Astrocyte (in vitro differentiated cells and primary cell): ENCODE data around the gene PHF21B. TPM values are rescaled to one million over a fixed set of nuclear protein-coding genes. Genes with fewer than 3 reads are reported as not detected.

Experiments used
- DNase-seq: peaks from one replicate; pipeline ENCODE4 v3.0.0-alpha.2; 2010; ENCODE audit warnings: low read depth
- FAIRE-seq: peaks from 2 replicates; lab custom pipeline; 2011; peaks lifted over from hg19 to GRCh38; lab: Jason Lieb, UNC
- H2AFZ ChIP-seq: 2 replicates; pipeline ENCODE4 v1.6.0; 2012; ENCODE audit warnings: low read depth, low read length, inconsistent platforms
- H3K27ac ChIP-seq: 2 replicates; pipeline ENCODE4 v1.5.1; 2011; ENCODE audit warnings: low read depth, low read length, inconsistent platforms
- H3K27me3 ChIP-seq: 2 replicates; pipeline ENCODE4 v1.6.0; 2011; ENCODE audit warnings: low read length, inconsistent platforms; ENCODE audit not compliant: insufficient read depth
- H3K36me3 ChIP-seq: 2 replicates; pipeline ENCODE4 v1.5.1; 2011; ENCODE audit warnings: low read length, inconsistent platforms; ENCODE audit not compliant: insufficient read depth
- H3K4me1 ChIP-seq: 2 replicates; pipeline ENCODE4 v1.5.1; 2011; ENCODE audit warnings: low read length, inconsistent platforms; ENCODE audit not compliant: insufficient read depth
- H3K4me2 ChIP-seq: 2 replicates; pipeline ENCODE4 v1.6.0; 2012; ENCODE audit warnings: low read length, inconsistent platforms
- H3K4me3 ChIP-seq: 2 replicates; pipeline ENCODE4 v1.5.1; 2011; ENCODE audit warnings: low read depth, mild to moderate bottlenecking, low read length, inconsistent platforms; ENCODE audit not compliant: insufficient read depth
- H3K79me2 ChIP-seq: 2 replicates; pipeline ENCODE4 v1.6.0; 2012; ENCODE audit warnings: mild to moderate bottlenecking, low read length, inconsistent platforms; ENCODE audit not compliant: insufficient read depth
- H3K9ac ChIP-seq: 2 replicates; pipeline ENCODE4 v1.6.0; 2012; ENCODE audit warnings: mild to moderate bottlenecking, low read length, inconsistent platforms
- H3K9me3 ChIP-seq: 2 replicates; pipeline ENCODE4 v1.5.1; 2012; ENCODE audit warnings: low read depth, mild to moderate bottlenecking, low read length, inconsistent platforms; ENCODE audit not compliant: insufficient read depth
- H4K20me1 ChIP-seq: 2 replicates; pipeline ENCODE4 v1.6.0; 2012; ENCODE audit warnings: low read length, inconsistent platforms; ENCODE audit not compliant: insufficient read depth
- H3K27ac Mint-ChIP-seq: one replicate; pipeline ENCODE4 v1.8.0; 2021; ENCODE audit warnings: mild to moderate bottlenecking, mixed read lengths; ENCODE audit not compliant: unreplicated experiment
- H3K27me3 Mint-ChIP-seq: one replicate; pipeline ENCODE4 v1.8.0; 2021; ENCODE audit warnings: low read depth, mixed read lengths; ENCODE audit not compliant: unreplicated experiment
- H3K36me3 Mint-ChIP-seq: one replicate; pipeline ENCODE4 v1.8.0; 2021; ENCODE audit warnings: low read depth, mixed read lengths; ENCODE audit not compliant: unreplicated experiment
- H3K4me1 Mint-ChIP-seq: one replicate; pipeline ENCODE4 v1.8.0; 2021; ENCODE audit warnings: low read depth, mixed read lengths; ENCODE audit not compliant: unreplicated experiment
- H3K4me3 Mint-ChIP-seq: one replicate; pipeline ENCODE4 v1.8.0; 2021; ENCODE audit warnings: mild to moderate bottlenecking, moderate library complexity, mixed read lengths; ENCODE audit not compliant: unreplicated experiment
- H3K9me3 Mint-ChIP-seq: one replicate; pipeline ENCODE4 v1.8.0; 2021; ENCODE audit warnings: mild to moderate bottlenecking, mixed read lengths; ENCODE audit not compliant: unreplicated experiment
- EZH2 ChIP-seq: IDR thresholded peaks from 2 replicates; pipeline ENCODE4 v1.6.1; 2012; ENCODE audit warnings: mild to moderate bottlenecking, low read length, inconsistent platforms; ENCODE audit not compliant: insufficient read depth
- total RNA-seq: library from RNA; stranded (reverse); gene quantifications from 2 replicates; pipeline ENCODE4 v1.2.1, GENCODE V29; 2021
- TF ChIP-seq, protein P1 (sequence below): IDR thresholded peaks from 2 replicates; pipeline ENCODE4 v1.5.1; 2011; ENCODE audit warnings: low read depth, mild to moderate bottlenecking, inconsistent platforms, low read length, moderate library complexity; ENCODE audit not compliant: insufficient read depth

The PHF21B gene
- total RNA-seq, 1 donor from 2014 or later, result 6.3 TPM

DNA sequence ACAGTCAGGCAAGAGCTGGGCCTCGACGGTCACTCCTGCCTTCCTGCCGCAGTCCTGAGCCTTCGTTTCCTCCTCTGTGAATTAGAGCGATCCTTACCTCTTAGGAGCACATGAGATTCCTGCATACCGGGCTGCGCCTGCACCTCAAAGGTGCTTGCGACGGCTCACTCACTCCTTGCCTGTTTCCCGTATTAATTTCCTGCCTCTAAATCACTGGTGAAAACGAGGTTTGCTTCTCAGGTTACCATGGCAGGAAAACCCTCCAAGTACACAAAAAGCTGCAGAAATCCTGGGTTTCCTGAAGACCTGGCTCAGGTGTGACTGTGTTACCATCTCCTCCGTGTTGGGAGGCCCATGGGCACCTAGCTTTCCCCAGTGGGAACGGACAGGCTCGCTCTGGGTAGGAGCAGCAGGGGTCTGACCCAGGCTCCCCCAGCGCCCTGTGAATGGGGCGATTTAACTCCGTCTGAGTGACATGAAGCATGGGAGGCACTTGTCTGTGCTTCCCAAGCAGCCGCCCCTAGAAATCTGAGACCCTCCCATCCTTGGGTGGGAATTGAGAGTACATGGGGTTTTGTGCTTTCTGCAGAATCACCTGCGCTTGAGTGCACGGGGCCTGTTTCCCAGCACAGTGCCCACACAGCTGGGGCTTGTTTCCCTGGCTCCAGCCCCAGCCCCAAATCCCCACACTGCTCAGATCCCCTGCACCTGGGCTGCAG, 64.8 kb downstream of the PHF21B start:
- no peaks in the 10 kb centered on the region for H3K79me2 ChIP-seq
- H3K4me1 ChIP-seq, result no peaks in the 10 kb centered on the region
- H3K4me1 Mint-ChIP-seq, result no peaks in the 10 kb centered on the region
- H3K4me3 Mint-ChIP-seq, result no peak overlapping the region
- H3K9me3 ChIP-seq, result no peaks in the 10 kb centered on the region
- peaks cover 3% of the 10 kb centered on the region for H3K27me3 Mint-ChIP-seq
- H3K27ac Mint-ChIP-seq, result no peak overlapping the region
- H3K27me3 ChIP-seq, result no peaks in the 10 kb centered on the region
- H3K27ac ChIP-seq, result no peak overlapping the region
- no peak for FAIRE-seq
- no peak overlapping the region for H3K4me3 ChIP-seq
- H3K36me3 Mint-ChIP-seq, result peaks cover 9% of the 10 kb centered on the region
- DNase-seq, result no peak
- H2AFZ ChIP-seq, result no peak overlapping the region
- no peak overlapping the region for H3K4me2 ChIP-seq
- H4K20me1 ChIP-seq, result peaks cover 3% of the 10 kb centered on the region
- no peaks in the 10 kb centered on the region for H3K9me3 Mint-ChIP-seq
- no peaks in the 10 kb centered on the region for H3K36me3 ChIP-seq
- H3K9ac ChIP-seq, result no peak overlapping the region
- TF ChIP-seq, protein P1, sequence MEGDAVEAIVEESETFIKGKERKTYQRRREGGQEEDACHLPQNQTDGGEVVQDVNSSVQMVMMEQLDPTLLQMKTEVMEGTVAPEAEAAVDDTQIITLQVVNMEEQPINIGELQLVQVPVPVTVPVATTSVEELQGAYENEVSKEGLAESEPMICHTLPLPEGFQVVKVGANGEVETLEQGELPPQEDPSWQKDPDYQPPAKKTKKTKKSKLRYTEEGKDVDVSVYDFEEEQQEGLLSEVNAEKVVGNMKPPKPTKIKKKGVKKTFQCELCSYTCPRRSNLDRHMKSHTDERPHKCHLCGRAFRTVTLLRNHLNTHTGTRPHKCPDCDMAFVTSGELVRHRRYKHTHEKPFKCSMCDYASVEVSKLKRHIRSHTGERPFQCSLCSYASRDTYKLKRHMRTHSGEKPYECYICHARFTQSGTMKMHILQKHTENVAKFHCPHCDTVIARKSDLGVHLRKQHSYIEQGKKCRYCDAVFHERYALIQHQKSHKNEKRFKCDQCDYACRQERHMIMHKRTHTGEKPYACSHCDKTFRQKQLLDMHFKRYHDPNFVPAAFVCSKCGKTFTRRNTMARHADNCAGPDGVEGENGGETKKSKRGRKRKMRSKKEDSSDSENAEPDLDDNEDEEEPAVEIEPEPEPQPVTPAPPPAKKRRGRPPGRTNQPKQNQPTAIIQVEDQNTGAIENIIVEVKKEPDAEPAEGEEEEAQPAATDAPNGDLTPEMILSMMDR, result no peak
- no peak for TF ChIP-seq EZH2

DNA sequence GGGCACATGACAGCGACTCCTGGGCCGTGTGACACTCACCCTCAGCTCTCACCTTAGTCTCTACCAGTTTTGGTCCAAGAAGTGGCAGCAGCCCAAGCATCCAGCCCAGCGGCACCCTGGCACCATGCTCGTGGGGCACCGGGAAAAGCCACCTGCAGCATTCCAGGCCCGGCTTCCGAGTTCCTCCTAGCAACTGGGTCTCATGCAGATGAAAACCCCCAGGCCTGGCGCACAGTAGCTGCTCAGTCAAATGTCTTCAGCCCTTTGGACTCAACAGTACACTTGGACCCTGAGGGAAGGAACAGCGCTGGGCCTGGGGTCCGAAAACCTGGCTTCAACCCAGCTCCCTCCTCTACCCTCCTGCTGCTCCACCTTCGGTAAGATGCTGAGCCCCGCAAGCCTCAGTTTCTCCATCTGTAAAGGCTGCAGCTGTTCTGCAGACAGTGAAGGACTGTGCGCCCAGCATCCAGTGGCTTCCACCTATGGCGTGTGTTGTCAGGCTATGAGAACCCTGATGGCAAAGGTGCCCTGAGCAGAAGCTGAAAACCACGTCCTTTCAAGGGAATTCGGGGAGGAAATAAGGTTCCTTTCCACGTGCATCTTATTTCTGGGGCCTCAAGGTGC, 66.0 kb downstream of the PHF21B start:
- Histone ChIP-seq H3K27me3 (no peaks in the 10 kb centered on the region), H3K27ac (no peak overlapping the region), H3K4me1 (no peaks in the 10 kb centered on the region), H2AFZ (no peak overlapping the region), H3K9me3 (no peaks in the 10 kb centered on the region), H3K36me3 (no peaks in the 10 kb centered on the region), H3K9ac (no peak overlapping the region), H3K79me2 (no peaks in the 10 kb centered on the region), H3K4me2 (no peak overlapping the region), H3K4me3 (no peak overlapping the region), H4K20me1 (peaks cover 3% of the 10 kb centered on the region)
- H3K9me3 Mint-ChIP-seq, result no peaks in the 10 kb centered on the region
- DNase-seq (no peak), FAIRE-seq (no peak)
- no peak overlapping the region for H3K27ac Mint-ChIP-seq
- peaks cover 3% of the 10 kb centered on the region for H3K27me3 Mint-ChIP-seq
- H3K4me1 Mint-ChIP-seq, result no peaks in the 10 kb centered on the region
- H3K36me3 Mint-ChIP-seq, result peaks cover 9% of the 10 kb centered on the region
- no peak overlapping the region for H3K4me3 Mint-ChIP-seq
- TF ChIP-seq, protein P1, result no peak
- no peak for TF ChIP-seq EZH2
